ENCODE data around the gene CKAP5.

DNA sequence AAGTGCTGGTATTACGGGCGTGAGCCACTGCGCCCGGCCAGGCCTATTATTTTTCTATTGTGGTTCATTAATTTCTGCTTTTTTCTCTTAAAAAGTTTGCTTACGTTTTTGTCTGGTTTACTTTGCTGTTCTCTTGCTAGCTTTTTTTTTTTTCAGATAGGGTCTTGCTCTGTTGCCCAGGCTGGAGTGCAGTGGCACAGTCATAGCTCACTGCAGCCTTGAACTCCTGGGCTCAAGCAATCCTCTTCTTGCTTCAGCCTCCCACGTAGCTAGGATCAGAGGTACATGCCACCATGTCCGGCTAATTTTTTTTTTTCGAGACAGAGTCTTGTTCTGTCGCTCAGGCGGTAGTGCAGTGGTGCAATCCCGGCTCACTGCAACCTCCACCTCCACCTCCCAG, 108.4 kb downstream of the CKAP5 start:
- TF ChIP-seq CTCF (IDR thresholded peaks at IDR 0.05): no peak
- no peak for TF ChIP-seq REST (IDR thresholded peaks at IDR 0.05; ENCODE audit: low read depth, low read length)
- no peak for TF ChIP-seq MXI1 (IDR thresholded peaks at IDR 0.05; ENCODE audit: low read depth, low read length)
- TF ChIP-seq EZH2phosphoT487 (IDR thresholded peaks at IDR 0.05; ENCODE audit: borderline replicate concordance, low read depth): no peak

All from SK-N-SH (cell line).